Natural killer cell (primary cell): ENCODE measurements around the gene TTC7B. TPM values are rescaled to one million over a fixed set of nuclear protein-coding genes. Genes with fewer than 3 reads are reported as not detected.

Source experiments
- ATAC-seq, 3 donors: fragments of 150-1000 bp in 2 of 3; fragments of 200-7000 bp in 1 of 3; cut with Tn5 transposase; 1 replicate in 1 of 3; 2 replicates in 2 of 3; pipeline ENCODE4 v1.10.0; 2021; ENCODE audit warnings: mild to moderate bottlenecking in 2 of 3, moderate library complexity in 2 of 3
- DNase-seq, 2 donors: peaks; one replicate each; pipeline versions ENCODE4 v3.0.0 to v3.0.0-alpha.2; 2013 to 2021; ENCODE audit warnings: mixed read lengths in 1 of 2
- H3K27ac ChIP-seq: one replicate; pipeline ENCODE4 v1.5.1; 2013; ENCODE audit warnings: mild to moderate bottlenecking, low read length
- H3K27me3 ChIP-seq: one replicate; pipeline ENCODE4 v1.6.1; 2013; ENCODE audit warnings: low read length; ENCODE audit not compliant: control insufficient read depth, insufficient read depth
- H3K36me3 ChIP-seq: one replicate; pipeline ENCODE4 v1.6.1; 2013; ENCODE audit warnings: low read length; ENCODE audit not compliant: control insufficient read depth, insufficient read depth
- H3K4me1 ChIP-seq: one replicate; pipeline ENCODE4 v1.6.1; 2013; ENCODE audit warnings: low read length; ENCODE audit not compliant: control insufficient read depth, insufficient read depth
- H3K4me3 ChIP-seq: one replicate; pipeline ENCODE4 v1.5.1; 2013; ENCODE audit warnings: low read length
- H3K9me3 ChIP-seq: one replicate; pipeline ENCODE4 v1.6.1; 2013; ENCODE audit warnings: low read length; ENCODE audit not compliant: control insufficient read depth, insufficient read depth
- H3K27ac Mint-ChIP-seq, 2 donors: one replicate each; pipeline ENCODE4 v1.8.0; 2022; ENCODE audit warnings: mild to moderate bottlenecking in 2 of 2, mixed read lengths in 2 of 2, moderate library complexity in 1 of 2
- H3K27me3 Mint-ChIP-seq, 2 donors: one replicate each; pipeline ENCODE4 v1.8.0; 2022; ENCODE audit warnings: low read depth in 2 of 2, mixed read lengths in 2 of 2
- H3K36me3 Mint-ChIP-seq: one replicate; pipeline ENCODE4 v1.8.0; 2022; ENCODE audit warnings: mixed read lengths
- H3K4me1 Mint-ChIP-seq, 2 donors: one replicate each; pipeline ENCODE4 v1.8.0; 2022; ENCODE audit warnings: mixed read lengths in 2 of 2
- H3K4me3 Mint-ChIP-seq: one replicate; pipeline ENCODE4 v1.8.0; 2022; ENCODE audit warnings: mild to moderate bottlenecking, moderate library complexity, mixed read lengths
- H3K9me3 Mint-ChIP-seq, 2 donors: one replicate each; pipeline ENCODE4 v1.8.0; 2022; ENCODE audit warnings: mixed read lengths in 2 of 2
- CTCF ChIP-seq: fragments of 200-600 bp; IDR thresholded peaks from one replicate; pipeline ENCODE4 v1.8.0; 2022; ENCODE audit warnings: antibody characterized with exemption
- WGBS: methylation state at CpG from one replicate; pipeline ENCODE4 v1.1.7; 2013; ENCODE audit warnings: missing lambda C conversion rate; ENCODE audit not compliant: insufficient coverage; 5-methylcytosine and 5-hydroxymethylcytosine counted together
- intact Hi-C: fragments of 100-400 bp; cut with micrococcal nuclease; formaldehyde crosslinking; loops from one replicate; pipeline ENCODE4 v1.14.2; 2022
- total RNA-seq, 4 donors: library from RNA; stranded (reverse); fragments of 120-200 nt in 1 of 4; gene quantifications; one replicate each; pipeline versions ENCODE4 v1.2.3 to v1.2.4, GENCODE V29; 2013 to 2022

The TTC7B gene
- total RNA-seq, 3 donors from 2014 or later (not counting 1 experiment from before 2014, with no cell fraction given) = 1.7 to 17.2 (median 5.9) TPM

GRCh38 chr14:90569201-90569600, 247.0 kb downstream of the TTC7B start:
- 92% methylated on average over 5 of the region's 5 CpGs for WGBS
- TF ChIP-seq CTCF = no peak
- Histone ChIP-seq H3K4me3 (no peak overlapping the region), H3K27ac (no peak overlapping the region), H3K9me3 (no peaks in the 10 kb centered on the region), H3K36me3 (no peaks in the 10 kb centered on the region), H3K27me3 (no peaks in the 10 kb centered on the region), H3K4me1 (no peaks in the 10 kb centered on the region)
- no peak overlapping the region for H3K4me3 Mint-ChIP-seq
- H3K9me3 Mint-ChIP-seq = no peaks in the 10 kb centered on the region
- ATAC-seq (no peak), DNase-seq (no peak)
- intact Hi-C loops = no loop called here
- no peak overlapping the region for H3K27ac Mint-ChIP-seq
- no peaks in the 10 kb centered on the region for H3K27me3 Mint-ChIP-seq
- no peaks in the 10 kb centered on the region for H3K4me1 Mint-ChIP-seq
- no peaks in the 10 kb centered on the region for H3K36me3 Mint-ChIP-seq

GRCh38 chr14:90568405-90568804, 247.8 kb downstream of the TTC7B start:
- H3K4me3 Mint-ChIP-seq = no peak overlapping the region
- no peaks in the 10 kb centered on the region for H3K27me3 Mint-ChIP-seq
- DNase-seq = no peak
- Histone ChIP-seq H3K4me3 (no peak overlapping the region), H3K9me3 (no peaks in the 10 kb centered on the region), H3K36me3 (no peaks in the 10 kb centered on the region), H3K27ac (no peak overlapping the region), H3K4me1 (no peaks in the 10 kb centered on the region), H3K27me3 (no peaks in the 10 kb centered on the region)
- H3K9me3 Mint-ChIP-seq = no peaks in the 10 kb centered on the region
- no peak overlapping the region for H3K27ac Mint-ChIP-seq
- H3K4me1 Mint-ChIP-seq = no peaks in the 10 kb centered on the region
- no peak for ATAC-seq
- H3K36me3 Mint-ChIP-seq = no peaks in the 10 kb centered on the region
- TF ChIP-seq CTCF = no peak
- intact Hi-C loops = no loop called here
- WGBS = 87% methylated on average over 3 of the region's 3 CpGs

GRCh38 chr14:90567991-90568390, 248.2 kb downstream of the TTC7B start:
- no peaks in the 10 kb centered on the region for H3K9me3 Mint-ChIP-seq

More at GRCh38 chr14:90567991-90568390, 248.2 kb downstream of the TTC7B start:
- no peak for DNase-seq
- no peaks in the 10 kb centered on the region for H3K4me1 Mint-ChIP-seq
- H3K4me3 ChIP-seq = no peak overlapping the region
- WGBS = 88% methylated on average over 7 of the region's 7 CpGs
- H3K27me3 ChIP-seq = no peaks in the 10 kb centered on the region
- H3K36me3 ChIP-seq = no peaks in the 10 kb centered on the region
- no peak overlapping the region for H3K27ac Mint-ChIP-seq
- no peak for TF ChIP-seq CTCF
- H3K9me3 ChIP-seq = no peaks in the 10 kb centered on the region
- no peaks in the 10 kb centered on the region for H3K27me3 Mint-ChIP-seq
- intact Hi-C loops = no loop called here
- ATAC-seq = no peak
- H3K36me3 Mint-ChIP-seq = no peaks in the 10 kb centered on the region
- no peaks in the 10 kb centered on the region for H3K4me1 ChIP-seq
- H3K4me3 Mint-ChIP-seq = no peak overlapping the region
- no peak overlapping the region for H3K27ac ChIP-seq
